ENCODE measurements around the gene GALNTL6.

DNA sequence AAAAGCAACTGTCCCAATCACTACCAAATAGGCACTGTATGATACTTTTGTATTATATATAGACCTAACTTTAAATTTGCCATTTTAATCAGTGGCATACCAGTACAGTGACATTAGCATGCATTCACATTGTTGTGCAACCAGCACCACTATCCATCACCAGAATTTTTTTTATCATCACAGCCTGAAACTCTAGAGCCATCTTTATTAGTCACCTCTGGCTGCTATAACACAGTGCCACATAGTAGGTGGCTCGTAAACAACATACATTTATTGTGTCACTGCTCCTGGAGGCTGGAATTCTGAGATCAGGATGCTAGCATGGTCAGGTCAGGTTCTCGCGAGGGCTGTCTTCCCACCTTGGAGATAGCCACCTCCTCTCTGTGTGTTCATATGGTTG is 1167.0 kb downstream of the GALNTL6 start:
- TF ChIP-seq POLR2AphosphoS5 (IDR thresholded peaks at IDR 0.05) = no peak
- TF ChIP-seq, protein P1, sequence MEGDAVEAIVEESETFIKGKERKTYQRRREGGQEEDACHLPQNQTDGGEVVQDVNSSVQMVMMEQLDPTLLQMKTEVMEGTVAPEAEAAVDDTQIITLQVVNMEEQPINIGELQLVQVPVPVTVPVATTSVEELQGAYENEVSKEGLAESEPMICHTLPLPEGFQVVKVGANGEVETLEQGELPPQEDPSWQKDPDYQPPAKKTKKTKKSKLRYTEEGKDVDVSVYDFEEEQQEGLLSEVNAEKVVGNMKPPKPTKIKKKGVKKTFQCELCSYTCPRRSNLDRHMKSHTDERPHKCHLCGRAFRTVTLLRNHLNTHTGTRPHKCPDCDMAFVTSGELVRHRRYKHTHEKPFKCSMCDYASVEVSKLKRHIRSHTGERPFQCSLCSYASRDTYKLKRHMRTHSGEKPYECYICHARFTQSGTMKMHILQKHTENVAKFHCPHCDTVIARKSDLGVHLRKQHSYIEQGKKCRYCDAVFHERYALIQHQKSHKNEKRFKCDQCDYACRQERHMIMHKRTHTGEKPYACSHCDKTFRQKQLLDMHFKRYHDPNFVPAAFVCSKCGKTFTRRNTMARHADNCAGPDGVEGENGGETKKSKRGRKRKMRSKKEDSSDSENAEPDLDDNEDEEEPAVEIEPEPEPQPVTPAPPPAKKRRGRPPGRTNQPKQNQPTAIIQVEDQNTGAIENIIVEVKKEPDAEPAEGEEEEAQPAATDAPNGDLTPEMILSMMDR (IDR thresholded peaks at IDR 0.05) = no peak

Data from suprapubic skin (tissue), 3 donors.